GM12874 (cell line): ENCODE measurements around the gene POU2F2.

Experiments used
- CTCF ChIP-seq: IDR thresholded peaks from 2 replicates; pipeline ENCODE4 v1.5.1; 2011; ENCODE audit warnings: low read depth, mild to moderate bottlenecking, control low read depth, low read length, moderate library complexity; ENCODE audit not compliant: insufficient read depth

POU2F2 gene

DNA sequence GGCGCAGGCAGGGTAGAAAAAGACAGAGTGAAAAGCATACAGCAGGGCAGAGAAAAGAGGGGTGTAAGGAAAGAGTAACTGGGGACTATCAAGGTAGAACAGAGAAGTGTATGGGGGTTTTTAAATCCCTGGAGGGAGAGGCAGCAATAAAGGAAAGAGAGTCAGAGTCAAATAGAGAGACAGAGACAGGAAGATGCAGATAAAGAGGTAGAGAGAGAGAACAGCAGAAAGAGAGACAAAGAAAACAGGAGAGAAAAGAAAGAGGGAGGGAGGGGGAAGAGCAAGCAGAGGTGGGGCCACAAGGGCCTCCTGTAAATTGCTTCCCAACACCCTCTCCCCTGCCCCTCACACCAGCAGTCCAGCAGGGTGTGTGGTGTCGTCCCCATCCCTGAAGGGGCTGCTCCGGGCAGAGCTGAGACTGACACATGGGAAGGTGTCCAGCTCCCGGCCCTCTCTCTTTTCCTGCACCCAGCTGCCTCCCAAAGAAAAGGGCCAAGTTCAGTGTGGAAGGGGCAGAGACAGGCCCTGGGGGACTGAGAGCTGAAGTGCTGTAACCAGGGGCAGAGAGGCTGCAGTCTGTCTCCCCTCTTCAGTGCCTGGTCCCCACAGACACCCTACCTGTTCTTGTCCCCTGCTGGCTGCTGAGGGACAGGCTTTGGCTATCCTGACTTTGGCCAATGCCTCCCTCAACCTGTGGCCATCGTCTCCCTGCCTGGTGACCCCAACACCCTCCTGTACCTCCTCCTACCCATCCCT, 17.4 kb upstream of the POU2F2 start:
- no peak for TF ChIP-seq CTCF

DNA sequence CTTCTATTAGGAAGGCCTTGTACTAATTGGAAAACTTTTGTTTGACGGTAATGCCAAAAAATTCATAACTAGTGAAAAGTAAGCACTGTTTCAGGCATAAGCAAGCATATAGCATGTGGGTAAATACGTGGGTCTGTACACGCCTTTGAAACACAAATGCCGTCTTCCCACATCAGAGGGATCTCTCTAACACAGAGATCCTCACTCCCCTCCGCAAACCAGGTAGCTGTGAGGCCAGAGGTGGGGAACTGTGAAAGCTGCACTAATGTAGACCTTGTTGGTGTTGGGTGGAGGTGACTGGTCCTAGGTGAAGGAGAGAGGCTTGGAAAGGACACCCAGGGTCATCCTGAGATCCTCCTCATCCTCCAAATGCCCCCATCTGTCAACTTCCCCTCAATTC, 16.0 kb upstream of the POU2F2 start:
- TF ChIP-seq CTCF: no peak

GRCh38 chr19:42143341-42144234, 11.3 kb upstream of the POU2F2 start:
- no peak for TF ChIP-seq CTCF

DNA sequence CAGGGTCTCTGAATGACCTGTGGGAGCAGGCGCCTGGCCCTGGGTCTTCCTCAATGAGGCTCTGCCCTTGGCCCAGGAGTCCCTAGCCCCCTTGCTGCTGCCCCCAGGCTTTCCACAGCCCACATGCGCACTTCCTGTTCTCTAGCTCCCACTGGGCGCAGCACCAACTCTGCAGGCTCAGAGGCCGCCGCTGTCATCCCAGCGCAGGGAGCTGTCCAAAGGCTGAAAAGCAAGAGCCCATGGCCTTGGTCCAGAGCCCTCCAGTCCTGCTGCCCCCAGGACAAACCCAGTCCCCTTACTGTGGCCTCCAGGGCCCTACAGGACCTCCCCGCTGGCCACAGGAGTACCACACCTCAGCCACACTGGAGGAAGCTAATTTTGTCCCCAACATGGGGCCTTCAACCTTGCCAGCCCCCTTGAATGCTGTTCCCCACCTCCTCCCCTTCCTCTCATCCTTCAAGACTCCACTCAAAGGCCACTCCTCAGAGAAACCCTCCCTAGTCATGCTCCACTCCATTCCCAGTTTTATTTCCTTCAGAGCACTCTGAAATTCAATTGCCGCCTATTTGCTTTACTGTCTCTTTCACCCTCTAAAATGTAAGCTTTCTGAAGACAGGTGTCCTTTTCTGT, 8.0 kb upstream of the POU2F2 start:
- TF ChIP-seq CTCF: no peak

DNA sequence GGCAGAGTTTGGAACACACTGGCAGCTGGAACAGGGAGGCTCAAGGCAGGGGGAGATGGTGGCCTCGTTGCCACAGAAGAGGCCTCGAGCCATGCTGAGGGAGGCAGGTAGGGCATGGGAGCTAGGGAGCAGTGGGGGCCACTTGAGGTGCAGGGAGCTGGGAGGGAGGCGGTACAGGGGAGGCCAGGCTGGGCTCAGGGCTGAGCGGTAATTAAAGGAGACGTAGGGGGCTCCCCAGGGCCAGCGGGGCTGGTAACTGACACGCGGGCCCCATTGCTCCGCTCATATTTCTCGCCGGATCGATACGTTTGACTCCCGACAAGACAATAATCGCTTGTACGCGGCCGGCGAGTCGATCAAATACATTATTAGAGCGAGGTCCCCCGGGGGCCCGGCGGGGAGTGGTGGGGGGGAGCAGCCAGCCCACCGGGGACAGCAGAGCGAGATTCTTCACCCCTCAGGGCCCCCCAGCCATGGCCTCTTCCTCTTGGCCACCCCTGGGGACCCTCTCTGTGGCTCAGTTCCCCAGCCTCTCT, 2.4 kb upstream of the POU2F2 start:
- no peak for TF ChIP-seq CTCF

- TF ChIP-seq CTCF: peak; percentile 96
Observed at GRCh38 chr19:42132851-42133528, 744 bp upstream of the POU2F2 start.
